ELR (cell line): ENCODE measurements around the gene TRAF2.
A peak's percentile ranks its signal among the peaks of the same experiment; 100 is the strongest.
"Not testable (repeated sequence)": the region's sequence is repeated elsewhere in the genome, so short reads cannot be mapped to it uniquely, and the experiment has no call there.

Experiments used
- DNase-seq: peaks from one replicate; pipeline ENCODE4 v3.0.0-alpha.2; 2015; ENCODE audit warnings: low read depth

The TRAF2 gene

GRCh38 chr9:136882109-136882946, 4.0 kb upstream of the TRAF2 start:
- peak; percentile 91 for DNase-seq

- not testable (repeated sequence) for DNase-seq
Observed at GRCh38 chr9:136882947-136883283, 3.4 kb upstream of the TRAF2 start.

GRCh38 chr9:136883670-136884069, 2.6 kb upstream of the TRAF2 start:
- DNase-seq: not testable (repeated sequence)

GRCh38 chr9:136886610-136887597, 588 bp downstream of the TRAF2 start:
- DNase-seq: peak; percentile 46

GRCh38 chr9:136888454-136888853, 2.1 kb downstream of the TRAF2 start:
- DNase-seq: no peak

GRCh38 chr9:136889858-136890257, 3.5 kb downstream of the TRAF2 start:
- DNase-seq: no peak

- no peak for DNase-seq
Observed at GRCh38 chr9:136890661-136891060, 4.3 kb downstream of the TRAF2 start.

GRCh38 chr9:136896027-136896426, 9.7 kb downstream of the TRAF2 start:
- DNase-seq: no peak

- DNase-seq: no peak
Observed at GRCh38 chr9:136898483-136899100, 12.3 kb downstream of the TRAF2 start.

GRCh38 chr9:136899196-136899595, 12.9 kb downstream of the TRAF2 start:
- no peak for DNase-seq

GRCh38 chr9:136900556-136900955, 14.2 kb downstream of the TRAF2 start:
- no peak for DNase-seq

GRCh38 chr9:136900988-136901515, 14.7 kb downstream of the TRAF2 start:
- no peak for DNase-seq

GRCh38 chr9:136901516-136902258, 15.4 kb downstream of the TRAF2 start:
- peak; percentile 80 for DNase-seq

- DNase-seq: peak; percentile 70
Observed at GRCh38 chr9:136902259-136902821, 16.0 kb downstream of the TRAF2 start.

GRCh38 chr9:136903041-136903554, 16.8 kb downstream of the TRAF2 start:
- DNase-seq: no peak

GRCh38 chr9:136906266-136906665, 19.9 kb downstream of the TRAF2 start:
- DNase-seq: no peak

GRCh38 chr9:136907011-136907914, 20.9 kb downstream of the TRAF2 start:
- no peak for DNase-seq

- no peak for DNase-seq
Observed at GRCh38 chr9:136910197-136910900, 24.0 kb downstream of the TRAF2 start.

GRCh38 chr9:136910901-136911245, 24.6 kb downstream of the TRAF2 start:
- DNase-seq: no peak
